CD4-positive, CD25-positive, alpha-beta regulatory T cell (primary cell): ENCODE results near the gene SPATA25. TPM values are rescaled to one million over a fixed set of nuclear protein-coding genes. Genes with fewer than 3 reads are reported as not detected.
A peak's percentile ranks its signal among the peaks of the same experiment; 100 is the strongest.

Source experiments
- ATAC-seq, 2 donors: fragments of 150-1000 bp; cut with Tn5 transposase; one replicate each; pipeline ENCODE4 v1.10.0; 2021; ENCODE audit warnings: low read depth in 2 of 2, moderate number of reproducible peaks in 2 of 2, moderate library complexity in 1 of 2
- DNase-seq, 3 donors: peaks; one replicate each; pipeline versions ENCODE4 v3.0.0 to v3.0.0-alpha.2; 2012 to 2022; ENCODE audit warnings: mixed read lengths in 1 of 3
- H3K27ac ChIP-seq: one replicate; pipeline ENCODE4 v1.7.0; 2013; ENCODE audit warnings: mild to moderate bottlenecking, low read length; ENCODE audit not compliant: insufficient read depth, poor library complexity, severe bottlenecking
- H3K27me3 ChIP-seq: one replicate; pipeline ENCODE4 v1.7.0; 2013; ENCODE audit warnings: low read length; ENCODE audit not compliant: control insufficient read depth, insufficient read depth
- H3K36me3 ChIP-seq: one replicate; pipeline ENCODE4 v1.7.0; 2013; ENCODE audit warnings: mild to moderate bottlenecking, low read length, moderate library complexity; ENCODE audit not compliant: control insufficient read depth, insufficient read depth
- H3K4me1 ChIP-seq: 2 replicates; pipeline ENCODE4 v1.7.0; 2013; ENCODE audit warnings: mild to moderate bottlenecking, low read length; ENCODE audit not compliant: insufficient read depth, control insufficient read depth, poor library complexity, severe bottlenecking
- H3K4me3 ChIP-seq: one replicate; pipeline ENCODE4 v1.7.0; 2013; ENCODE audit warnings: low read depth, mild to moderate bottlenecking, low read length, moderate library complexity
- H3K9me3 ChIP-seq, 2 experiments: 1 replicate in 1 of 2; 2 replicates in 1 of 2; pipeline ENCODE4 v1.7.0; 2013; ENCODE audit warnings: low read length in 2 of 2, mild to moderate bottlenecking in 1 of 2, moderate library complexity in 1 of 2; ENCODE audit not compliant: control insufficient read depth in 2 of 2
- H3K27ac Mint-ChIP-seq, 3 donors: one replicate each; pipeline ENCODE4 v1.8.0; 2020 to 2022; ENCODE audit warnings: mild to moderate bottlenecking in 3 of 3, mixed read lengths in 3 of 3, moderate library complexity in 2 of 3
- H3K27me3 Mint-ChIP-seq: one replicate; pipeline ENCODE4 v1.8.0; 2022; ENCODE audit warnings: mild to moderate bottlenecking, mixed read lengths
- H3K36me3 Mint-ChIP-seq: one replicate; pipeline ENCODE4 v1.8.0; 2020; ENCODE audit warnings: mixed read lengths
- H3K4me1 Mint-ChIP-seq, 4 donors: one replicate each; pipeline ENCODE4 v1.8.0; 2020 to 2022; ENCODE audit warnings: mixed read lengths in 4 of 4, mild to moderate bottlenecking in 1 of 4
- H3K4me3 Mint-ChIP-seq, 4 donors: one replicate each; pipeline ENCODE4 v1.8.0; 2020 to 2022; ENCODE audit warnings: mild to moderate bottlenecking in 4 of 4, mixed read lengths in 4 of 4, moderate library complexity in 3 of 4
- H3K9me3 Mint-ChIP-seq, 7 donors: one replicate each; pipeline ENCODE4 v1.8.0; 2020 to 2022; ENCODE audit warnings: mixed read lengths in 7 of 7, mild to moderate bottlenecking in 3 of 7, moderate library complexity in 2 of 7
- polyA plus RNA-seq, 4 donors: library from polyadenylated mRNA; unstranded; fragments of 300-500 nt; fragmentation: Illumina TruSeq; gene quantifications; one replicate each; pipeline ENCODE4 v1.2.3, GENCODE V29; 2021
- total RNA-seq: library from RNA; stranded (reverse); gene quantifications from one replicate; pipeline ENCODE4 v1.2.3, GENCODE V29; 2022

Gene SPATA25
- total and polyA plus RNA-seq, 5 donors from 2014 or later = 0.54 TPM; not detected in 4

DNA sequence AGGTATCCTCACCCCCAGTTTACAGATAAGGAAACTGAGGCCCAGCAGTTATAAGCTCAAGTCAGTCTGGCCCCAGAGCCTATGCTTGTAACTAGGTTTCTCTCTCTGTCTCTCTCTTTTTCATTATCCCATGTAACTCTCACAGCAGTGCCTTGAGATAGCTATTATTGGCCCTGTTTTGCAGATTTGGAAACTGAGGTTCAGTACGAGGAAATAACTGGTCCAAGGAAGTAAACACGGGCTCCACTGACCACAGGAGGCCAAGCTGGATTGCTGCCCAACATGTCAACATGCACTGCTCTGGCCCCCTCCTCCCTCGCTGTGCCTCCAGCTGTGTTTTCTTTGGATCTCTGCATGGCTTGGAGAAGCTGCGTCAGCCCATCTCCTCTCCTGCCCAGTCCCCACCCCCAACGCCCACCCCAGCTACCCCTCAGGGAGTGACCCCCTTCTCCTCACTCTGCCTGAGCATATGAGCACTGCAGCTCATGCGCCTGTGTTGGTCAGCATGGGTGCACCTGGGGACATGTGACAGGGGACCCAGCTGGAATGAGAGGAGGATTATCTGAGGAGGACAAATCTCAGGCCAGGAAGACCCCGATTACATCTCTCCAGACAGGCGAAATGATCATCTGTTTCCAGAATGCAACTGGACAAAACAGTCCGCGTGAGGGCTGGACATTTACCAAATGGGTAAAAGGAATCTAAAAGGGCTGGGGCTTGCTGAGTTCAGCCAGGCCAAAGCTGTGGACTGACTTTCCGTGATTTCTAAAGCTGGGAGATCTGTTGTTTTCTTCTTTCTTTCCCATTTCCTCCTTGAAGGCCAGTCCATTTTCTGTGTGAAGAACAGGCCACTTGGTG, 32.3 kb upstream of the SPATA25 start:
- Histone ChIP-seq H3K27ac (no peak overlapping the region), H3K27me3 (no peaks in the 10 kb centered on the region), H3K4me1 (no peaks in the 10 kb centered on the region), H3K36me3 (no peaks in the 10 kb centered on the region), H3K9me3 (no peaks in the 10 kb centered on the region), H3K4me3 (no peak overlapping the region)
- no peak overlapping the region for H3K4me3 Mint-ChIP-seq
- H3K4me1 Mint-ChIP-seq = no peaks in the 10 kb centered on the region
- DNase-seq (no peak), ATAC-seq (no peak)
- H3K27ac Mint-ChIP-seq = peak overlapping the region in 1 of 3 donors; percentile 71
- H3K36me3 Mint-ChIP-seq = no peaks in the 10 kb centered on the region
- peaks cover 61% of the 10 kb centered on the region for H3K27me3 Mint-ChIP-seq
- no peaks in the 10 kb centered on the region for H3K9me3 Mint-ChIP-seq

GRCh38 chr20:45918779-45919537, 31.5 kb upstream of the SPATA25 start:
- H3K36me3 Mint-ChIP-seq = no peaks in the 10 kb centered on the region
- H3K27ac Mint-ChIP-seq = no peak overlapping the region
- H3K4me3 Mint-ChIP-seq = no peak overlapping the region

DNA sequence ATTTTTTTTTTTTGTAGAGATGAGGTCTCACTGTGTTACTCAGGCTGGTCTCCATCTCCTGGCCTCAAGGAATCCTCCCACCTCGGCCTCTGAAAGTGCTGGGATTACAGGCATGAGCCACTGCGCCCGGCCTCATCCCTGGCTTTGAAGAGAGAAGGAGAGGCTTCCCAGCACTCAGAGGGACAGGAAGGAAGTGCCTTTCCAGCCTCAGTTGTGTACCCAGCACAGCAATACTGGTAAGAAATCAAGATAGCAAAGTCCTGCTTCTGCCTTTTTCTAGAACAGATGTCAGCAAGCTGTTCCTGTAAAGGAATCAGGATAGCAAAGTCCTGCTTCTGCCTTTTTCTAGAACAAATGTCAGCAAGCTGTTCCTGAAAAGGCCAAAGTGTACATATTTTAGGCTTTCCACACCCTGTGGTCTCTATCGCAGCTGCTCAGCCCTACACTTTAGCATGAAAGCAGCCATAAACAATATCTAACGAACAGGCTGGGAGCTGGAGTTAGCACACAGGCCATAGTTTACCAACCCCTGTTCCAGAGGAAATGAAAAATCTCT, 30.8 kb upstream of the SPATA25 start:
- ATAC-seq (no peak), DNase-seq (no peak)
- H3K4me1 Mint-ChIP-seq = no peaks in the 10 kb centered on the region
- H3K9me3 Mint-ChIP-seq = no peaks in the 10 kb centered on the region
- Histone ChIP-seq H3K36me3 (no peaks in the 10 kb centered on the region), H3K9me3 (no peaks in the 10 kb centered on the region), H3K27me3 (no peaks in the 10 kb centered on the region), H3K4me1 (no peaks in the 10 kb centered on the region), H3K27ac (no peak overlapping the region), H3K4me3 (no peak overlapping the region)
- H3K27me3 Mint-ChIP-seq = peaks cover 64% of the 10 kb centered on the region
- peak overlapping the region in 1 of 4 donors; percentile 21 for H3K4me3 Mint-ChIP-seq
- H3K36me3 Mint-ChIP-seq = no peaks in the 10 kb centered on the region
- no peak overlapping the region for H3K27ac Mint-ChIP-seq

More at GRCh38 chr20:45918779-45919537, 31.5 kb upstream of the SPATA25 start:
- peaks cover 62% of the 10 kb centered on the region for H3K27me3 Mint-ChIP-seq
- ATAC-seq (no peak), DNase-seq (no peak)
- H3K4me1 Mint-ChIP-seq = no peaks in the 10 kb centered on the region
- H3K4me3 ChIP-seq = no peak overlapping the region
- no peaks in the 10 kb centered on the region for H3K27me3 ChIP-seq
- H3K4me1 ChIP-seq = no peaks in the 10 kb centered on the region
- no peak overlapping the region for H3K27ac ChIP-seq
- no peaks in the 10 kb centered on the region for H3K36me3 ChIP-seq
- no peaks in the 10 kb centered on the region for H3K9me3 ChIP-seq
- H3K9me3 Mint-ChIP-seq = no peaks in the 10 kb centered on the region

DNA sequence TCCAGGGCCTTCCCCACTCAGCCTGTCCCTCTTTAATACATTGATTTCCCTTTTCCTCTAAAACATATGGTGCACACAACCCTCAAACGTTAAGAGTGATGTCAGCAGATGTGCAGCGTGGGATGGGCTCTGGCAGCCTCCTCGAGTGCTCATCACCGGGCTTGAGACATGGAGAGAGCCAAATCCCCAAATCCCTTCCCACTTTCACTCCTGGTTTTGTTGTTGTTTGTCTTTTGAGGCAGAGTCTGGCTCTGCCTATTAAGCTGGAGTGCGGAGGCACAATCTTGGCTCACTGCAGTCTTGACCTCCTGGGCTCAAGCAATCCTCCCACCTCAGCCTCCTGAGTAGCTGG, 30.3 kb upstream of the SPATA25 start:
- peaks cover 2% of the 10 kb centered on the region for H3K27me3 ChIP-seq
- Mint-ChIP-seq H3K4me3 (peak overlapping the region in 1 of 4 donors; percentile 38), H3K4me1 (no peaks in the 10 kb centered on the region), H3K27me3 (peaks cover 61% of the 10 kb centered on the region), H3K27ac (peak overlapping the region in 1 of 3 donors; percentile 59), H3K9me3 (no peaks in the 10 kb centered on the region), H3K36me3 (no peaks in the 10 kb centered on the region)
- DNase-seq = no peak
- H3K4me3 ChIP-seq = no peak overlapping the region
- no peaks in the 10 kb centered on the region for H3K9me3 ChIP-seq
- ATAC-seq = no peak
- H3K4me1 ChIP-seq = no peaks in the 10 kb centered on the region
- no peaks in the 10 kb centered on the region for H3K36me3 ChIP-seq
- H3K27ac ChIP-seq = no peak overlapping the region

GRCh38 chr20:45913116-45913515, 25.7 kb upstream of the SPATA25 start:
- Mint-ChIP-seq H3K36me3 (no peaks in the 10 kb centered on the region), H3K9me3 (no peaks in the 10 kb centered on the region), H3K4me1 (peaks cover 0 to 21% (median 7%) of the 10 kb centered on the region in 4 donors), H3K27ac (no peak overlapping the region), H3K4me3 (peak overlapping the region in 1 of 4 donors; percentile 50), H3K27me3 (peaks cover 43% of the 10 kb centered on the region)
- Histone ChIP-seq H3K27ac (no peak overlapping the region), H3K4me1 (peaks cover 19% of the 10 kb centered on the region), H3K9me3 (no peaks in the 10 kb centered on the region), H3K36me3 (no peaks in the 10 kb centered on the region), H3K27me3 (peaks cover 2% of the 10 kb centered on the region), H3K4me3 (no peak overlapping the region)
- DNase-seq = no peak
- ATAC-seq = no peak

- H3K4me1 Mint-ChIP-seq = peaks cover 0 to 21% (median 7%) of the 10 kb centered on the region in 4 donors
- H3K4me3 ChIP-seq = no peak overlapping the region
- peaks cover 41% of the 10 kb centered on the region for H3K27me3 Mint-ChIP-seq
- H3K27me3 ChIP-seq = peaks cover 2% of the 10 kb centered on the region
- no peaks in the 10 kb centered on the region for H3K9me3 ChIP-seq
- H3K27ac Mint-ChIP-seq = no peak overlapping the region
- no peaks in the 10 kb centered on the region for H3K36me3 ChIP-seq
- DNase-seq (no peak), ATAC-seq (no peak)
- H3K27ac ChIP-seq = no peak overlapping the region
- H3K4me1 ChIP-seq = peaks cover 19% of the 10 kb centered on the region
- no peaks in the 10 kb centered on the region for H3K36me3 Mint-ChIP-seq
- peak overlapping the region; percentile 43 to 92 (median 65) for H3K4me3 Mint-ChIP-seq
- H3K9me3 Mint-ChIP-seq = no peaks in the 10 kb centered on the region
These were observed 24.9 kb upstream of the SPATA25 start for GRCh38 chr20:45912344-45912682.

DNA sequence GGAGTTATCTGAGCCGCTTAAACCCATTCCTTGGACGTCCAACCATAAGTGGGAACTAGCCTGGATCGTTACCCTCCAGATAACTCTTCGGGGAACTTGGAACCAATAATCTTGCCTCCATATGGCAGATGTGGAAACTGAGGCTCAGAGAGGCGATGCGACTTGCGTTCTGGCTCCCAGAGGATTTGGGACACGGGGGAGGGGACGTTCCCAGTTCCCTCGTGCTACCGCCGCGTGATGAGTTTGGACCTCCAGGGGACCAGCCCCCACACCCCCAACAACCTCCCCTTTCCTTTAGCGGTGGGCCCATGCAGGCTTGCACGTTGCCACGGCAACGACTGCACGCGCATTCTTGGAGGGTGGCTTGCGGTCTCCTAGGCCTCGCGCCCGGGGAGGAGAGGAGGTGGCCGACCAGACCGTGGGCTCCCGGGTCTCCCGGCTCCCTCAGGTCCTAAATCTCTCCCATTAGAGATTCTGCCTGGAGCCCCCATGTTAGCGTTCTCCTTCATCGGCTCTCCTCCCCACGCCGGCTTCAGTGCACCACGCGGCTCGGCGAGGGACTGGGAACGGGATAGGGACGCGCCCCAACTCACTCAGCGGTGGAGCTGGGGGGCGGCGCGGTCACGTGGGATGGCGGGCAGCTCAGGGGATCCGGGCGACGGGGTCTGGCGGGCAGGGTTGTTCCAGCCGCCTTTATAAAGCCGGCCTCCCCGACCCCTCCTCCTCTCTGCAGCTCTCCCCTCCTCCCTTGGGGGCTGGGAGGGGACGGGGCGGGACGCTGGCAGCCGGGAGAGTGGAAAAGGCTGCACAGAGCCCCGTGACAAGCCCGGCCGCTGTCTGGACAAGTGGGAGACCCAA, 24.3 kb upstream of the SPATA25 start, which contains the start of gene PLTP:
Gene PLTP (minus strand): TSS at position 670 of the 858 bp plus-strand sequence. CDS start 703 bp downstream, outside the sequence.
- ATAC-seq = no peak

More for the DNA sequence above, 24.3 kb upstream of the SPATA25 start, which contains the start of gene PLTP:
- peaks cover 19% of the 10 kb centered on the region for H3K4me1 ChIP-seq
- Mint-ChIP-seq H3K27ac (peak within 1 kb of the TSS; percentile 73 to 84 (median 74)), H3K36me3 (no peaks in the 10 kb centered on the region), H3K4me3 (peak within 1 kb of the TSS; percentile 83 to 92 (median 86)), H3K27me3 (peaks cover 38% of the 10 kb centered on the region), H3K4me1 (peaks cover 0 to 21% (median 7%) of the 10 kb centered on the region in 4 donors), H3K9me3 (no peaks in the 10 kb centered on the region)
- H3K36me3 ChIP-seq = no peaks in the 10 kb centered on the region
- H3K27me3 ChIP-seq = peaks cover 2% of the 10 kb centered on the region
- H3K4me3 ChIP-seq = peak within 1 kb of the TSS; percentile 62
- H3K27ac ChIP-seq = no peak within 1 kb of the TSS
- H3K9me3 ChIP-seq = no peaks in the 10 kb centered on the region
- DNase-seq = peak in 2 of 3 donors; percentile 35 to 39
